Loucy (cell line): Measurements from ENCODE around the gene SYNGR1.

Source experiments
- EZH2phosphoT487 ChIP-seq: fragments of 200-600 bp; IDR thresholded peaks from 2 replicates; pipeline ENCODE4 v1.6.1; 2018; ENCODE audit warnings: antibody characterized with exemption, mild to moderate bottlenecking, moderate library complexity, borderline replicate concordance
- TF ChIP-seq, protein P1 (sequence below): fragments of 200-600 bp; sonication (generic); conservative IDR thresholded peaks from 2 replicates; pipeline ENCODE4 v1.5.1; 2014; ENCODE audit warnings: mild to moderate bottlenecking, antibody characterized with exemption, low read length

DNA sequence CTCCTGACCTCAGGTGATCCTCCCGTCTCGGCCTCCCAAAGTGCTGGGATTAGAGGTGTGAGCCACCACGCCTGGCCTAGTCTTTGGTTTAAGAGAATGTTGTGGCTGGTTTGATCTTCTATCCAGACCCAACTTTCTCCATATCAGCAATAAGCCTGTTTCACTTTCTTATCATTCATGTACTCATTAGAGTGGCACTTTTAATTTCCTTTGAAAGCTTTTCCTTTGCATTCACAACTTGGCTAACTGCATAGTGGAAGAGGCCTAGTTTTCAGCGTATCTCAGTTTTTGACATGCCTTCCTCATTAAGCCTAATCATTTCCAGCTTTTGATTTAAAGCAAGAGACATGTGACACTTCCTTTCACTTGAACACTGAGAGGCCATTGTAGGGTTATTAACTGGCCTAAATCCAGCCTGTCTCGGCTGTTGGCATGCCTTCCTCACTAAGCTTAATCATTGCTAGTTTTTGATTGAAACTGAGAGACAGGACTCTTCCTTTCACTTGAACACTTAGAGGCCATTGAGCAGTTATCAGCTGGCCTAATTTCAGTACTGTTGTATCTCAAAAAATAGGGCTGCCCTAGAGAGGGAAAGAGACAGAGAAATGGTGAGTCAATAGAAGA is 17.2 kb upstream of the SYNGR1 start:
- TF ChIP-seq, protein P1, sequence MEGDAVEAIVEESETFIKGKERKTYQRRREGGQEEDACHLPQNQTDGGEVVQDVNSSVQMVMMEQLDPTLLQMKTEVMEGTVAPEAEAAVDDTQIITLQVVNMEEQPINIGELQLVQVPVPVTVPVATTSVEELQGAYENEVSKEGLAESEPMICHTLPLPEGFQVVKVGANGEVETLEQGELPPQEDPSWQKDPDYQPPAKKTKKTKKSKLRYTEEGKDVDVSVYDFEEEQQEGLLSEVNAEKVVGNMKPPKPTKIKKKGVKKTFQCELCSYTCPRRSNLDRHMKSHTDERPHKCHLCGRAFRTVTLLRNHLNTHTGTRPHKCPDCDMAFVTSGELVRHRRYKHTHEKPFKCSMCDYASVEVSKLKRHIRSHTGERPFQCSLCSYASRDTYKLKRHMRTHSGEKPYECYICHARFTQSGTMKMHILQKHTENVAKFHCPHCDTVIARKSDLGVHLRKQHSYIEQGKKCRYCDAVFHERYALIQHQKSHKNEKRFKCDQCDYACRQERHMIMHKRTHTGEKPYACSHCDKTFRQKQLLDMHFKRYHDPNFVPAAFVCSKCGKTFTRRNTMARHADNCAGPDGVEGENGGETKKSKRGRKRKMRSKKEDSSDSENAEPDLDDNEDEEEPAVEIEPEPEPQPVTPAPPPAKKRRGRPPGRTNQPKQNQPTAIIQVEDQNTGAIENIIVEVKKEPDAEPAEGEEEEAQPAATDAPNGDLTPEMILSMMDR = no peak
- no peak for TF ChIP-seq EZH2phosphoT487
